Mucosa of descending colon (tissue), 3 donors: ENCODE measurements around the gene RPS21. TPM values are rescaled to one million over a fixed set of nuclear protein-coding genes. Genes with fewer than 3 reads are reported as not detected.

ENCODE experiments used
- ATAC-seq: fragments of 200-7000 bp; cut with Tn5 transposase; one replicate; pipeline ENCODE4 v1.9.1; 2020; ENCODE audit warnings: mild to moderate bottlenecking, moderate library complexity
- DNase-seq, 3 donors: peaks; one replicate each; pipeline ENCODE4 v3.0.0-alpha.2; 2020
- H3K36me3 ChIP-seq: fragments of 200-600 bp; one replicate; pipeline ENCODE4 v1.8.0; 2021; ENCODE audit warnings: low read depth, mild to moderate bottlenecking
- H3K4me1 ChIP-seq: fragments of 200-600 bp; one replicate; pipeline ENCODE4 v1.8.0; 2021; ENCODE audit warnings: low read depth, mild to moderate bottlenecking
- H3K4me3 ChIP-seq: fragments of 200-600 bp; one replicate; pipeline ENCODE4 v1.8.0; 2021; ENCODE audit warnings: mild to moderate bottlenecking
- H3K9me3 ChIP-seq: fragments of 200-600 bp; one replicate; pipeline ENCODE4 v1.8.0; 2021; ENCODE audit warnings: mild to moderate bottlenecking
- intact Hi-C, 2 donors: fragments of 100-400 bp; cut with DNase I in 1 of 2; cut with micrococcal nuclease in 1 of 2; formaldehyde crosslinking; loops; one replicate each; pipeline versions ENCODE4 v1.11.0 to v1.11.1; 2022; cut with DNase I, micrococcal nuclease
- total RNA-seq, 3 donors: library from RNA; stranded (reverse); fragmentation: NEBNext Ultra II Directional in 2 of 3; extraction: Animal tissue kit (Norgen Biotek cat#: 25700) in 2 of 3; gene quantifications; one replicate each; pipeline versions ENCODE4 v1.2.1 to v1.2.4, GENCODE V29; 2021 to 2023
- TF ChIP-seq, protein P1 (sequence below): fragments of 200-600 bp; IDR thresholded peaks from one replicate; pipeline ENCODE4 v1.8.0; 2022; ENCODE audit warnings: antibody characterized with exemption, mild to moderate bottlenecking
- donor health status: DM: no; HTN: no; CAD: no; lungs with moderate emphysema.
- donor health status: DM: no; HTN: no; CAD: no.
- donor health status: DM: no; HTN: yes; CAD: no.

RPS21 gene
- total RNA-seq, 3 donors from 2014 or later, result 1,171 to 1,284 (median 1,191) TPM

DNA sequence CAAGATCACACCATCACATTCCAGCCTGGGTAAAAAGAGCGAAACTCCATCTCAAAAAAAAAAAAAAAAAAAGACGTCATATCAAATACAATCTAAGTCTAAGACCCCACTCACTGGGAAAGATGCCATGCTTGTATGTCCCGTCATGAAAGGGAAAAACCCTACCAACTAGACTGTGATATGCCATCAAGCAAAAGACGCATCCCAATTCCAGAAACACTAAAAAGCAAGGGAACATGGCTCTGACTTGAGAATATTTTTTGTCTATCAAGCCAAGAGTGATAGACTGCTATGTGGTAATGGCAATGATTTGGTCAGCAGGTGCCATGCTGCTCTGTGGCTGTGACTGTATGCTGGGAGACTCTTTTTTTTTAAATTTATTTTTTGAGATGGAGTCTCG lies 42.8 kb upstream of the RPS21 start:
- intact Hi-C loops, result no loop called here
- Histone ChIP-seq H3K4me1 (no peaks in the 10 kb centered on the region), H3K4me3 (no peak overlapping the region), H3K36me3 (no peaks in the 10 kb centered on the region), H3K9me3 (no peaks in the 10 kb centered on the region)
- TF ChIP-seq, protein P1, sequence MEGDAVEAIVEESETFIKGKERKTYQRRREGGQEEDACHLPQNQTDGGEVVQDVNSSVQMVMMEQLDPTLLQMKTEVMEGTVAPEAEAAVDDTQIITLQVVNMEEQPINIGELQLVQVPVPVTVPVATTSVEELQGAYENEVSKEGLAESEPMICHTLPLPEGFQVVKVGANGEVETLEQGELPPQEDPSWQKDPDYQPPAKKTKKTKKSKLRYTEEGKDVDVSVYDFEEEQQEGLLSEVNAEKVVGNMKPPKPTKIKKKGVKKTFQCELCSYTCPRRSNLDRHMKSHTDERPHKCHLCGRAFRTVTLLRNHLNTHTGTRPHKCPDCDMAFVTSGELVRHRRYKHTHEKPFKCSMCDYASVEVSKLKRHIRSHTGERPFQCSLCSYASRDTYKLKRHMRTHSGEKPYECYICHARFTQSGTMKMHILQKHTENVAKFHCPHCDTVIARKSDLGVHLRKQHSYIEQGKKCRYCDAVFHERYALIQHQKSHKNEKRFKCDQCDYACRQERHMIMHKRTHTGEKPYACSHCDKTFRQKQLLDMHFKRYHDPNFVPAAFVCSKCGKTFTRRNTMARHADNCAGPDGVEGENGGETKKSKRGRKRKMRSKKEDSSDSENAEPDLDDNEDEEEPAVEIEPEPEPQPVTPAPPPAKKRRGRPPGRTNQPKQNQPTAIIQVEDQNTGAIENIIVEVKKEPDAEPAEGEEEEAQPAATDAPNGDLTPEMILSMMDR, result no peak
- no peak for ATAC-seq
- no peak for DNase-seq

DNA sequence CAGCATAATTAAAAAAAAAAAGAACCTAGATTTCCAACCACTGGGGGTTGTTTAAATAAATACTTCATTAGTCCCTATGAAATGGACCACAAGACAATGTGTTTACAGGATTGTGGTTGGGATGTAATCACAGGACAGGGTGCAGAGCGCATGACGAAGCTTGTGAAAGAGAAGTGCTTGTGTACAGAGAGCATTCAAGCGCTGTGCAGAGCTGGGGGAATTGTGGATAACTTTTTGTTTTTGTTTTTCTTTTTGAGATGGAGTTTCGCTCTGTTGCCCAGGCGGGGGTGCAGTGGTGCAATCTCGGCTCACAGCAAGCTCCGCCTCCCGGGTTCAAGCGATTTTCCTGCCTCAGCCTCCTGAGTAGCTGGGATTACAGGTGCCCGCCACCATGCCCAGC lies 42.1 kb upstream of the RPS21 start:
- H3K9me3 ChIP-seq, result no peaks in the 10 kb centered on the region
- TF ChIP-seq, protein P1, result no peak
- intact Hi-C loops, result no loop called here

DNA sequence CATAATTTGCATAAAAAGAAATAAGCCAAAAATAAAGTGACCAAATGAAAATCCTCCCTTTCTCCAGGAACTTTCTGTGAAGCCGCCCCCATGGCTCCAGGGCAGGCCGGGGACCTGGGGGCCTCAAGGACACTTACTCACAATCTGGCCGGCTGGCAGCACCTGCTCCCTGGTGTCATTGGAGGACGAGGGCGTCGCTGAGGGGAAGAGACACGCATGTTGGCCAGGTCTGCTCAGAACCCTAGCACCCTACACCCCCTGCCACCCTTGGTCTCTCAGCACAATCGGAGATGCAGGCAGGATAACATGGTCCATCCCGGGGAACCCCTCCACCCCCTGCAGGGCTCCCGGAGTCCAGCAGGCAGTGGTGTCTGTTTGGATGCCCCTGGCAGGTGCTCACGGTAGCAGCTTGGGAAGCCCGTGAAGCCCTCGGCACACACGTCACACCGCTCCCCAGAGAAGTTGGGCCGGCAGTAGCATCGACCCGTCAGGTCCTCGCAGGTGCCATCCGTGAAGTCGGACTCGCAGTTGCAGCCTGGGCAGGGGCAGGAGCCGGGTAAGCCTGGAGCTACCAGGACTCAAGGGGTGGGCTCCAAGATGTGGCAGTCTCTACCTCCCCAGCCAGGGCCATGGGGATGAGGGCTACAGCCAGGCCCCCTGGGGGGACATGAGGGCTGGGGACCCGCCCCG lies 41.1 kb upstream of the RPS21 start:
- ATAC-seq, result no peak
- TF ChIP-seq, protein P1, result no peak
- intact Hi-C loops, result no loop called here
- H3K9me3 ChIP-seq, result no peaks in the 10 kb centered on the region
- H3K36me3 ChIP-seq, result no peaks in the 10 kb centered on the region
- DNase-seq, result no peak
- H3K4me1 ChIP-seq, result no peaks in the 10 kb centered on the region
- no peak overlapping the region for H3K4me3 ChIP-seq

More for the DNA sequence above, 42.1 kb upstream of the RPS21 start:
- ATAC-seq, result peak; percentile 52
- Histone ChIP-seq H3K36me3 (no peaks in the 10 kb centered on the region), H3K4me1 (no peaks in the 10 kb centered on the region), H3K4me3 (no peak overlapping the region)
- DNase-seq, result no peak

DNA sequence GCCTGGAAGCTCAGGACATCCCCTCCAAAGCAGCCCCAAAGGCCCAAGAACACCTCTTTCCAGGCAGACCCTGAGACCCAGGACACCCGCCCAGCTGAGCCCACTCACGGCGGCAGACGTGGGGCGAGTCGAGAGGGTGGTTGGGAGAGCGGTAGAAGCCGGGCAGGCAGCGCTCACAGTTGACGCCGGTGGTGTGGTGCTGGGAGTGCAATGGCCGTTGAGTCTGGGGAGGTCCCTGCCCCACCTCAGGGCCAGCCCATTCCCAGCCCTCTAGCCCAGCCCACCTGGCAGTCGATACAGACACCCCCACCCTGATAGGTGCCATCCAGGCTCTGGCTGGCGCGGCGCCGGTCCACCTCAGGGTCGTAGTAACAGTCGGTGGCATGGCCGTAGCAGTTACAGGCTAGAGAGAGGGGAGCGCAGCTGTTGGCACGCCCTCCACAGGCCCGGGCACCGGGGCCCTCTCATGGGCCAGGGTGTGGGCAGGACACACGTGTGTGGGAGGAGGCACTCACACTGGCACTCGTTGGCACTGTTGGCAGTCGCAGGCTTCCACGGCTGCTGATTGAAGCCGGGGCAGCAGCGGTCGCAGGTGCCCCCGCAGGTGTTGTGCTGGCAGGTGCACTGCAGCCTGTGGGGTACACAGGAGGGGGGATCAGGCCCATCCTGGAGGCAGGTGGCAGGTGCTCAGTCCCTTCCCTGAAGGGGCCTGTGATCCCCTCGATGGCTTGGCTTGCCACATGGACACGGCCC lies 40.3 kb upstream of the RPS21 start:
- DNase-seq (no peak), ATAC-seq (no peak)
- TF ChIP-seq, protein P1, result no peak
- intact Hi-C loops, result no loop called here
- no peaks in the 10 kb centered on the region for H3K9me3 ChIP-seq
- no peaks in the 10 kb centered on the region for H3K4me1 ChIP-seq
- no peak overlapping the region for H3K4me3 ChIP-seq
- no peaks in the 10 kb centered on the region for H3K36me3 ChIP-seq

DNA sequence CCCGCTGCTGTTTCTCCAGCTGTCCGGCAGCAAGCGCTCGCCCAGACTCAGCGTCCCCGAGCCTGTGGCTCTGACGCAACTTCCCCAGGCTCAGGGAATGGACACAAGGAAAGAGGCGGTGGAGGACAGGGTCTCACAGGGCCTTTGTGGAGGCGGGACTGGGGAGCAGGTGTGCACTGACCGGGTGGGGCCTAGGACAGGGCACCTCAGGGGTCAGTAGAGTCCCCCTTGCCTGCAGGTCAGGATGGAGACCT lies 39.8 kb upstream of the RPS21 start:
- intact Hi-C loops, result no loop called here
- TF ChIP-seq, protein P1, result no peak
- no peaks in the 10 kb centered on the region for H3K36me3 ChIP-seq
- ATAC-seq (no peak), DNase-seq (no peak)
- no peak overlapping the region for H3K4me3 ChIP-seq
- no peaks in the 10 kb centered on the region for H3K4me1 ChIP-seq
- no peaks in the 10 kb centered on the region for H3K9me3 ChIP-seq
